ENCODE measurements around the gene ZNF540. TPM values are rescaled to one million over a fixed set of nuclear protein-coding genes. Genes with fewer than 3 reads are reported as not detected.
"Not testable (repeated sequence)": the region's sequence is repeated elsewhere in the genome, so short reads cannot be mapped to it uniquely, and the experiment has no call there.

The ZNF540 gene
- total RNA-seq, 2 experiments from 2014 or later: 1.7 to 2.2 TPM

DNA sequence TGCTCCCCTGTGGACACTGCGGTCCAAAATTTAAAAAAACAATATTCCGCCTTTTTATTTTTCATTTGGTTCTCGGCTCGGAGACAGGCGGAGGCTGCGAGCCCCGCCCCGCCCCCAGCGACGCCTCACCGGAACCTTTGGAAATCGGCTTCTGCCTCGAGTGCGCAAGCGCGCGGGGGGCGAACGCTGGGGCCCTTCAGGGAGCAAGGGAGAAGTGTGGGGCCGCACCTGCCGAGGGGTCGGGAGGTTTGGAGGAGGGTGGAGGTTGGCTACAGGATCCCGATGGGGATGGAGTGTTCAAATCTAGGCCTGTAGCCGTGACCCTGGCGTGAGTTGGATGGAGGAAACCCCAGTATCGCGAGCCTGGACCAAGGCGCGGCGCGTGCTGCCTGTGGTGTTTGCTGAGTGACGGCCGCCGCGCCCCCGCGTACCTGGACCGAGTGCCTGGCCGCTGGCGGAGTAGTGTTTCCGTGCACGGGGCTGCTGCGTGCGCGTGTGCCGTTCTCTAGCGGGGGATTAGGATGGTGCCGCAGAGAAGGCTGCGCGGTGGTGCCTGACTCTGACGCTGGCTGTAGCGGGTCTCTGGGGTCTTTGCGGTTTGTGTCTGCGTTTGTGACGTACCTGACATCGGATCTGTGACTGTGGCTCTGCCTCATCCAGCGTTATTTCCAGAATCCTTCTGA is 61.2 kb downstream of the ZNF540 start:
- intact Hi-C loops (cut with micrococcal nuclease): no loop called here
- H3K27me3 Mint-ChIP-seq: no peaks in the 10 kb centered on the region
- peaks cover 17% of the 10 kb centered on the region for H3K9me3 Mint-ChIP-seq
- ChIA-PET CTCF (no interaction called here), POLR2A (no interaction called here)
- ATAC-seq (peak; percentile 81), DNase-seq (peak; percentile 92)
- H3K36me3 Mint-ChIP-seq (ENCODE audit: low read depth): peaks cover 39% of the 10 kb centered on the region
- H3K27ac Mint-ChIP-seq: peak overlapping the region; percentile 99
- H3K4me3 Mint-ChIP-seq: peak overlapping the region; percentile 96
- peaks cover 27% of the 10 kb centered on the region for H3K4me1 Mint-ChIP-seq (ENCODE audit: low read depth)
- TF ChIP-seq, protein P1, sequence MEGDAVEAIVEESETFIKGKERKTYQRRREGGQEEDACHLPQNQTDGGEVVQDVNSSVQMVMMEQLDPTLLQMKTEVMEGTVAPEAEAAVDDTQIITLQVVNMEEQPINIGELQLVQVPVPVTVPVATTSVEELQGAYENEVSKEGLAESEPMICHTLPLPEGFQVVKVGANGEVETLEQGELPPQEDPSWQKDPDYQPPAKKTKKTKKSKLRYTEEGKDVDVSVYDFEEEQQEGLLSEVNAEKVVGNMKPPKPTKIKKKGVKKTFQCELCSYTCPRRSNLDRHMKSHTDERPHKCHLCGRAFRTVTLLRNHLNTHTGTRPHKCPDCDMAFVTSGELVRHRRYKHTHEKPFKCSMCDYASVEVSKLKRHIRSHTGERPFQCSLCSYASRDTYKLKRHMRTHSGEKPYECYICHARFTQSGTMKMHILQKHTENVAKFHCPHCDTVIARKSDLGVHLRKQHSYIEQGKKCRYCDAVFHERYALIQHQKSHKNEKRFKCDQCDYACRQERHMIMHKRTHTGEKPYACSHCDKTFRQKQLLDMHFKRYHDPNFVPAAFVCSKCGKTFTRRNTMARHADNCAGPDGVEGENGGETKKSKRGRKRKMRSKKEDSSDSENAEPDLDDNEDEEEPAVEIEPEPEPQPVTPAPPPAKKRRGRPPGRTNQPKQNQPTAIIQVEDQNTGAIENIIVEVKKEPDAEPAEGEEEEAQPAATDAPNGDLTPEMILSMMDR (IDR thresholded peaks at IDR 0.05): no peak

DNA sequence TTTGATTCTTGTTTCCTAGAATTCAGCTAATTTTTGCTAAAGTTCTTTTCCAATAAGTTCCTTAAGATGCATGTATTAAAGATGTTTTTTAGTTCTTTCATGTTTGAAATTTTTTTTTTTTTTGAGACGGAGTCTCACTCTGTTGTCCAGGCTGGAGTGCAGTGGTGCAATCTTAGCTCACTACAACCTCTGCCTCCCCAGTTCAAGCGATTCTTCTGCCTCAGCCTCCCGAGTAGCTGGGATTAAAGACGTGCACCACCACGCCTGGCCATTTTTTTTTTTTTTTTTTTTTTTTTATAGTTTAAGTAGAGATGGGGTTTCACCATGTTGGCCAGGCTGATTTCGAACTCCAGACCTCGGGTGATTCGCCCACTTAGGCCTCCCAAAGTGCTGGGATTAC is 62.5 kb downstream of the ZNF540 start:
- Mint-ChIP-seq H3K9me3 (peaks cover 17% of the 10 kb centered on the region), H3K36me3 (ENCODE audit: low read depth) (peaks cover 39% of the 10 kb centered on the region), H3K4me3 (peak overlapping the region; percentile 96), H3K4me1 (ENCODE audit: low read depth) (peaks cover 27% of the 10 kb centered on the region)
- intact Hi-C loops (cut with micrococcal nuclease); H3K27me3 Mint-ChIP-seq; ATAC-seq; POLR2A ChIA-PET; H3K27ac Mint-ChIP-seq; CTCF ChIA-PET; DNase-seq: not testable (repeated sequence)

Other genes starting within 250 kb of the ZNF540 start
- 1 to 10 TPM; 5.2 to 5.5 TPM for gene ZNF527, start 223.8 kb upstream of the ZNF540 start, total RNA-seq
- gene ZNF569, start 127.4 kb upstream of the ZNF540 start, total RNA-seq: 10 to 100 TPM in 1 of 2 experiments, 1 to 10 TPM in 1; 7.5 to 11.3 TPM
- gene ZNF570, start 125.5 kb upstream of the ZNF540 start, total RNA-seq: 1 to 10 TPM; 5.2 to 5.3 TPM
- gene ZNF793, start 87.9 kb upstream of the ZNF540 start, total RNA-seq: 1 to 10 TPM; 3.5 to 3.8 TPM
- 1 to 10 TPM; 3.4 to 4.0 TPM for gene ZNF571, start 84 bp upstream of the ZNF540 start, total RNA-seq
- 1 to 10 TPM; 9.0 to 9.7 TPM for gene ZFP30, start 60.6 kb downstream of the ZNF540 start, total RNA-seq
- gene ZNF607, start 124.9 kb downstream of the ZNF540 start, total RNA-seq: 1 to 10 TPM; 7.4 to 7.8 TPM
- gene ZNF573, start 184.7 kb downstream of the ZNF540 start, total RNA-seq: 1 to 10 TPM; 8.3 to 8.7 TPM

Data from activated CD8-positive, alpha-beta T cell treated with anti-CD3 and anti-CD28 coated beads for 36 hours (primary cell).